Right lung (tissue), 5 donors: Measurements from ENCODE around the gene TOMM70. TPM values are rescaled to one million over a fixed set of nuclear protein-coding genes. Genes with fewer than 3 reads are reported as not detected.
A peak's percentile ranks its signal among the peaks of the same experiment; 100 is the strongest.
"Not testable (repeated sequence)": the region's sequence is repeated elsewhere in the genome, so short reads cannot be mapped to it uniquely, and the experiment has no call there.

ENCODE experiments used
- DNase-seq, 2 donors: peaks; one replicate each; pipeline ENCODE4 v3.0.0-alpha.2; 2013
- polyA plus RNA-seq, 5 donors: library from polyadenylated mRNA; unstranded; fragments of 120-200 nt; gene quantifications; one replicate each; pipeline versions ENCODE4 v1.2.1 to v1.2.3, GENCODE V29; 2013; ENCODE audit warnings: inconsistent platforms in 1 of 5, low replicate concordance in 1 of 5; ENCODE audit not compliant: insufficient read length in 5 of 5, insufficient read depth in 1 of 5

The TOMM70 gene
- polyA plus RNA-seq, 5 donors: 47.5 to 68.0 (median 61.9) TPM

DNA sequence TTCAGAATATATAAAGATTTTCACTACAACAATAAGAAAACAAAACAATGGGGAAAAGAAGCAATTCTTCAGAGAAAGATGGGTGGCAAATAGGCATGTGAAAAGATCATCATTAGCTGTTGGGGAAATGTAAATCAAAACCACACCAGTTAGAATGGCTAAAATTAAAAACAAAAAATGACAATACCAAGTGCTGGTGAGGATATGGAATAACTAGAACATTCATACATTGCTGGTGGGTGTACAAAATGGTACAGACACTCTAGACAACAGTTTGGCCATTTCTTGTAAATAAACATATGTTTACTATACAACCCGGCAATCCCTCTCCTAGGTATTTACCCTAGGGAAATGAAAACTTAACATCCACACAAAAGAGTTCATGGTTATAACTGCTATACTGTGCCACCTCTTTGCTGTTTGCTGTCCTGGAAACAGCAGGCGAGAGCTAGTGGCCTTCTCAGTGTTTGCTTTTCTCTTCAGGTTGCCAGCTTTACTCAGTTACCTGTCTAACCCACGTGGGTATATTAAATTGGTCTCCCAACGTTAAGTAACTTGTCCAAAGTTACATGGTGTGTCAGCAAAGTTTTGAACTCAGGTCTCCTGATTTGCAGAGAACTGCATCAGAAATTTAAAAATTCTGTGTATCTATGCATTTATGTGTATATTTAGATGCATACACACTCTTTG, 70.9 kb downstream of the TOMM70 start:
- DNase-seq: no peak

GRCh38 chr3:100327377-100327776, 73.5 kb downstream of the TOMM70 start:
- not testable (repeated sequence) for DNase-seq

DNA sequence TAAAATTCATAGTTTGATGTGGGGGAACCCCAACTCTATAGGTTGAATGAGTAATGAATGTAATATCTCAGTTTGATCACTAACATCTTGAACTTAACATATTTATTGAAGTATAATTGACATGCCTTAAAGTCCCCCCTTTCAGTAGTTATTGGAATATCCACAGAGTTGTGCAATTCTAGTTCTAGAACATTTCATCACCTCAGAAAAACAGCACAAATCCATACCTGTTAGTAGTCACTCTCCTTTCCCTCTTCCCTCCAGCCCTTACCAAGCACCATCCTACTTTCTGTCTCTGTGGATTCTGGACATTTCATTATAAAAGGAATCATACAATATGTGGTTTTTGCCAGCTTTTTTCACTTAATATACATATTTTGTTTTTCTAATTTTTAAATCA, 75.1 kb downstream of the TOMM70 start:
- no peak for DNase-seq

GRCh38 chr3:100324044-100324443, 76.8 kb downstream of the TOMM70 start:
- no peak for DNase-seq

DNA sequence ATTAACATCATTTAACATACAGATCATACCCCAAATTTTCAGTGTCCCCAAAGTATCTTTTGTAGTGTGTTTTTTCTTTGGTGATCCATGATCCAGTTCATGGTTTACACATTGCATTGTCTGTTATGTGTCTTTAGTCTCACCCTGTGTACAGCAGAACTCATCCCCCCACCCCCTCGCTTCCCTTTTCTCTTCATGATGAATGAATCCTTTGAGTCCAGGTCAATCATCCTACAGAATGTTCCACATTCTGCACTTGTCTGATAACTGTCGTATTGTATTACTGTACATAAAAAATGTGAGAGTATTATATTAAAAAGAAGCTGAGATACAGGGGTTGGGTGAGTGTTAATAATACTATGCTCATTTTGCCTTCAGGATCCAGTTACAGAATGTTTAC, 80.9 kb downstream of the TOMM70 start:
- no peak for DNase-seq

DNA sequence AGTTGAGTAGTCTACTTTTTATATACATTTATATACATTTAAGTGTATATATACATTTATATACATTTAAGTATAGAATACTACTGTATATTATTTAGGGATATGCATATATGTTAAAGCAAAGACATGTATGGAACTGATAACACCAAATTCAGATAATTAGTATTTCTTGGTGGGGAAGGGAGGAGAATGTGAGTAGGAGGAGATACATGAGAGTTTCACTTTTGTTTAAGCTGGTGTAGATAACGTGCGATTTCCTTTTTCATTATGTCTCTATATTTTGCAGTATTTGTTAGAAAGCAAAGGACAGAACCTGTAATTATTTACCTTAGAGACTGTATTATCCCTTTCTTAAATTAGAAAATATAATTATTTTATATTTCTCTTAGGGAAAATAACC, 83.0 kb downstream of the TOMM70 start:
- DNase-seq: no peak

DNA sequence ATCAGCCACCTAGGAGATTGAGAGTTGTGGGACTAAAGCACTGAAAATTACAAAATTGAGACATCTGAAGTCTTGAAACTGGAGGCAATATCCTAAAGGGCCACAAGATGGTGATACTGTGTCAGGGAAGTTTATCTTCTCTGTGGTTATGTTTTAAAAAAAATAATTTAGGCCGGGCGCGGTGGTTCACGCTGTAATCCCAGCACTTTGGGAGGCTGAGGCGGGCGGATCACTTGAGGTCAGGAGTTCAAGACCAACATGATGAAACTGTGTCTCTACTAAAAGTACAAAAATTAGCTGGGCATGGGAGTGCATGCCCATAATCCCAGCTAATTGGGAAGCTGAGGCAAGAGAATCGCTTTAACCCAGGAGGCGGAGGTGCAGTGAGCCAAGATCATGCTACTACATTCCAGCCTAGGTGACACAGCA, 84.2 kb downstream of the TOMM70 start:
- peak; percentile 26 to 40 for DNase-seq

Other genes with a start within 250 kb of the TOMM70 start
- gene TBC1D23, start 140.1 kb downstream of the TOMM70 start, polyA plus RNA-seq: 10 to 100 TPM; 30.7 to 45.0 (median 38.4) TPM
- 10 to 100 TPM; 43.0 to 60.8 (median 47.0) TPM for gene NIT2, start 66.3 kb downstream of the TOMM70 start, polyA plus RNA-seq
- 10 to 100 TPM in 2 of 5 donors, 1 to 10 TPM in 3; 7.6 to 13.0 (median 9.4) TPM for gene LNP1, start 450 bp upstream of the TOMM70 start, polyA plus RNA-seq
- 10 to 100 TPM; 39.0 to 54.8 (median 46.3) TPM for gene TMEM45A, start 91.5 kb upstream of the TOMM70 start, polyA plus RNA-seq
- gene ADGRG7, start 208.5 kb upstream of the TOMM70 start, polyA plus RNA-seq: not detected